Karpas-422 (cell line): ENCODE results near the gene UQCC3. TPM values are rescaled to one million over a fixed set of nuclear protein-coding genes. Genes with fewer than 3 reads are reported as not detected.
A peak's percentile ranks its signal among the peaks of the same experiment; 100 is the strongest.
"Not testable (repeated sequence)": the region's sequence is repeated elsewhere in the genome, so short reads cannot be mapped to it uniquely, and the experiment has no call there.

Source experiments
- DNase-seq: peaks from one replicate; pipeline ENCODE4 v3.0.0-alpha.2; 2015
- H2AFZ ChIP-seq: fragments of 200-600 bp; sonication (generic); 2 replicates; pipeline ENCODE4 v1.6.1; 2014; ENCODE audit warnings: antibody characterized with exemption, low read length, mixed read lengths
- H3K27ac ChIP-seq: fragments of 200-600 bp; sonication (generic); 2 replicates; pipeline ENCODE4 v1.5.1; 2014; ENCODE audit warnings: mild to moderate bottlenecking, low read length, moderate library complexity
- H3K27me3 ChIP-seq: fragments of 200-600 bp; sonication (generic); 2 replicates; pipeline ENCODE4 v1.6.1; 2014; ENCODE audit warnings: low read length, mixed read lengths
- H3K36me3 ChIP-seq: fragments of 200-600 bp; sonication (generic); 2 replicates; pipeline ENCODE4 v1.6.1; 2014; ENCODE audit warnings: low read length, mixed read lengths; ENCODE audit not compliant: insufficient read depth
- H3K4me1 ChIP-seq: fragments of 200-600 bp; sonication (generic); 2 replicates; pipeline ENCODE4 v1.6.1; 2014; ENCODE audit warnings: mild to moderate bottlenecking, low read length, mixed read lengths
- H3K4me2 ChIP-seq: fragments of 200-600 bp; sonication (generic); 2 replicates; pipeline ENCODE4 v1.6.1; 2014; ENCODE audit warnings: low read length, low read depth, mild to moderate bottlenecking; ENCODE audit not compliant: poor library complexity, severe bottlenecking
- H3K4me3 ChIP-seq: fragments of 200-600 bp; sonication (generic); 2 replicates; pipeline ENCODE4 v1.5.1; 2014; ENCODE audit warnings: mild to moderate bottlenecking, antibody characterized with exemption, low read length, mixed read lengths
- H3K79me2 ChIP-seq: fragments of 200-600 bp; sonication (generic); 2 replicates; pipeline ENCODE4 v1.6.1; 2014; ENCODE audit warnings: mild to moderate bottlenecking, low read length, mixed read lengths
- H3K9ac ChIP-seq: fragments of 200-600 bp; sonication (generic); 2 replicates; pipeline ENCODE4 v1.6.0; 2014; ENCODE audit warnings: low read length
- H3K9me2 ChIP-seq: fragments of 200-600 bp; sonication (generic), shearing (Covaris generic); replicated peaks from 2 replicates; pipeline ENCODE4 v1.6.0; 2014; ENCODE audit warnings: mild to moderate bottlenecking, low read length, moderate library complexity; ENCODE audit not compliant: insufficient read depth
- H3K9me3 ChIP-seq: fragments of 300-700, 200-600 bp; sonication (generic); 2 replicates; pipeline ENCODE4 v1.6.1; 2014; ENCODE audit warnings: low read length, mixed read lengths
- H4K20me1 ChIP-seq: fragments of 200-600 bp; sonication (generic); 2 replicates; pipeline ENCODE4 v1.6.1; 2014; ENCODE audit warnings: mild to moderate bottlenecking, antibody characterized with exemption, low read length, low read depth; ENCODE audit not compliant: insufficient read depth
- total RNA-seq: library from RNA; depleted of rRNA; stranded (reverse); fragments of >200 nt; shearing (Covaris generic); gene quantifications from 2 replicates; pipeline ENCODE4 v1.2.3, GENCODE V29; 2014; ENCODE audit warnings: low replicate concordance

UQCC3 gene
- total RNA-seq, 1 experiment from 2014 or later, result 13.9 TPM

- no peak overlapping the region for H3K4me2 ChIP-seq
- no peaks in the 10 kb centered on the region for H3K9me2 ChIP-seq
- no peaks in the 10 kb centered on the region for H3K4me1 ChIP-seq
- no peak overlapping the region for H3K27ac ChIP-seq
- no peaks in the 10 kb centered on the region for H3K9me3 ChIP-seq
- H3K36me3 ChIP-seq, result peaks cover 24% of the 10 kb centered on the region
- H4K20me1 ChIP-seq, result no peaks in the 10 kb centered on the region
- H3K79me2 ChIP-seq, result no peaks in the 10 kb centered on the region
- no peak overlapping the region for H2AFZ ChIP-seq
- H3K27me3 ChIP-seq, result no peaks in the 10 kb centered on the region
- no peak overlapping the region for H3K9ac ChIP-seq
- DNase-seq, result peak; percentile 85
- H3K4me3 ChIP-seq, result no peak overlapping the region
These were observed 23.1 kb downstream of the UQCC3 start for GRCh38 chr11:62694455-62695167.

GRCh38 chr11:62702246-62702645, 30.8 kb downstream of the UQCC3 start:
- Histone ChIP-seq H4K20me1 (no peaks in the 10 kb centered on the region), H3K9ac (no peak overlapping the region), H3K27ac (no peak overlapping the region), H3K27me3 (no peaks in the 10 kb centered on the region), H3K36me3 (peaks cover 18% of the 10 kb centered on the region), H3K9me2 (no peaks in the 10 kb centered on the region), H3K9me3 (no peaks in the 10 kb centered on the region), H3K4me2 (no peak overlapping the region), H2AFZ (no peak overlapping the region), H3K79me2 (peaks cover 15% of the 10 kb centered on the region), H3K4me3 (no peak overlapping the region), H3K4me1 (peaks cover 16% of the 10 kb centered on the region)
- no peak for DNase-seq

GRCh38 chr11:62703921-62704320, 32.4 kb downstream of the UQCC3 start:
- H4K20me1 ChIP-seq, H3K9me3 ChIP-seq, H2AFZ ChIP-seq, H3K9ac ChIP-seq, H3K9me2 ChIP-seq, H3K4me3 ChIP-seq, H3K27ac ChIP-seq, H3K27me3 ChIP-seq, H3K4me2 ChIP-seq: not testable (repeated sequence)
- Histone ChIP-seq H3K4me1 (peaks cover 30% of the 10 kb centered on the region), H3K79me2 (peaks cover 15% of the 10 kb centered on the region), H3K36me3 (peaks cover 24% of the 10 kb centered on the region)
- peak; percentile 31 for DNase-seq

GRCh38 chr11:62705413-62705812, 33.9 kb downstream of the UQCC3 start:
- H3K9ac ChIP-seq, result peak overlapping the region; percentile 78
- H3K4me2 ChIP-seq, result peak overlapping the region; percentile 94
- no peak overlapping the region for H2AFZ ChIP-seq

GRCh38 chr11:62705880-62706849, 34.7 kb downstream of the UQCC3 start:
- Histone ChIP-seq H3K27ac (peak overlapping the region; percentile 57), H3K4me1 (peaks cover 38% of the 10 kb centered on the region), H3K4me2 (peak overlapping the region; percentile 94), H3K9me2 (no peaks in the 10 kb centered on the region), H3K4me3 (peak overlapping the region; percentile 88), H4K20me1 (no peaks in the 10 kb centered on the region), H3K79me2 (peaks cover 15% of the 10 kb centered on the region), H2AFZ (no peak overlapping the region), H3K9me3 (no peaks in the 10 kb centered on the region), H3K36me3 (peaks cover 20% of the 10 kb centered on the region), H3K9ac (peak overlapping the region; percentile 78), H3K27me3 (no peaks in the 10 kb centered on the region)
- peak; percentile 97 for DNase-seq

More at GRCh38 chr11:62705413-62705812, 33.9 kb downstream of the UQCC3 start:
- peak; percentile 40 for DNase-seq
- no peaks in the 10 kb centered on the region for H4K20me1 ChIP-seq
- no peaks in the 10 kb centered on the region for H3K9me2 ChIP-seq
- H3K27ac ChIP-seq, result peak overlapping the region; percentile 57; the same call in 1 of the 2 replicates
- peaks cover 38% of the 10 kb centered on the region for H3K4me1 ChIP-seq
- H3K4me3 ChIP-seq, result peak overlapping the region; percentile 88
- H3K9me3 ChIP-seq, result no peaks in the 10 kb centered on the region
- peaks cover 24% of the 10 kb centered on the region for H3K36me3 ChIP-seq
- H3K27me3 ChIP-seq, result no peaks in the 10 kb centered on the region
- peaks cover 15% of the 10 kb centered on the region for H3K79me2 ChIP-seq

GRCh38 chr11:62706850-62707247, 35.4 kb downstream of the UQCC3 start:
- DNase-seq, result peak; percentile 41
- no peaks in the 10 kb centered on the region for H4K20me1 ChIP-seq
- H3K36me3 ChIP-seq, result peaks cover 18% of the 10 kb centered on the region; the same call in 1 of the 2 replicates
- H3K4me1 ChIP-seq, result peaks cover 38% of the 10 kb centered on the region
- no peaks in the 10 kb centered on the region for H3K9me2 ChIP-seq
- no peak overlapping the region for H2AFZ ChIP-seq
- peak overlapping the region; percentile 88; the same call in 1 of the 2 replicates for H3K4me3 ChIP-seq
- H3K9ac ChIP-seq, result no peak overlapping the region
- H3K79me2 ChIP-seq, result peaks cover 15% of the 10 kb centered on the region
- H3K27me3 ChIP-seq, result no peaks in the 10 kb centered on the region
- H3K9me3 ChIP-seq, result no peaks in the 10 kb centered on the region
- peak overlapping the region; percentile 94 for H3K4me2 ChIP-seq
- no peak overlapping the region for H3K27ac ChIP-seq

GRCh38 chr11:62707277-62707861, 35.9 kb downstream of the UQCC3 start, which contains the start of the genes BSCL2 and GNG3:
Gene BSCL2 (minus strand): TSS chr11:62707424. CDS start chr11:62707195, 229 bp downstream.
Gene GNG3 (plus strand): TSS chr11:62707676. CDS start chr11:62708296, 620 bp downstream.
- no peaks in the 10 kb centered on the region for H3K9me2 ChIP-seq
- peaks cover 15% of the 10 kb centered on the region for H3K79me2 ChIP-seq
- H3K9ac ChIP-seq, result peak within 1 kb of the TSS; percentile 75
- H3K9me3 ChIP-seq, result no peaks in the 10 kb centered on the region
- no peaks in the 10 kb centered on the region for H4K20me1 ChIP-seq
- peaks cover 20% of the 10 kb centered on the region for H3K36me3 ChIP-seq
- H3K27ac ChIP-seq, result peak within 1 kb of the TSS; percentile 70; the same call in 1 of the 2 replicates
- no peaks in the 10 kb centered on the region for H3K27me3 ChIP-seq
- peaks cover 38% of the 10 kb centered on the region for H3K4me1 ChIP-seq
- H2AFZ ChIP-seq, result no peak within 1 kb of the TSS
- peak within 1 kb of the TSS; percentile 94 for H3K4me2 ChIP-seq
- H3K4me3 ChIP-seq, result peak within 1 kb of the TSS; percentile 88; the same call in 1 of the 2 replicates
- peak; percentile 60 for DNase-seq
